ENCODE data around the gene DPEP3.

Gene DPEP3

GRCh38 chr16:67979955-67980678, at the start of gene DPEP3:
TSS of gene DPEP3 (minus strand) at chr16:67980499. CDS start at chr16:67980380, 119 bp downstream.
- CTCF ChIA-PET, result interaction anchor here (1.0 to 7.4 kb wide), 2 partner anchors 13 to 28 kb away, joined by 3 to 51 read pairs; no protein-coding TSS in a partner anchor
- POLR2A ChIA-PET, result no interaction called here
- H3K4me3 ChIP-seq (ENCODE audit: low read depth, low read length), result no peak within 1 kb of the TSS
- peak; percentile 19 for TF ChIP-seq CTCF (IDR thresholded peaks at IDR 0.05; ENCODE audit: insufficient read depth, low read length, missing control alignments)
- DNase-seq (ENCODE audit: low read depth, low spot score), result no peak

- no peak overlapping the region for H3K4me3 ChIP-seq (ENCODE audit: low read depth, low read length)
- CTCF ChIA-PET, result interaction anchor here (1.1 to 6.2 kb wide), 4 partner anchors 9 to 35 kb away, joined by 3 to 43 read pairs (median 4); no protein-coding TSS in a partner anchor
- POLR2A ChIA-PET, result interaction anchor here (0.7 to 1.0 kb wide), 2 partner anchors 182 to 1746 kb away, joined by 3 read pairs; no protein-coding TSS in a partner anchor
- TF ChIP-seq CTCF (IDR thresholded peaks at IDR 0.05; ENCODE audit: insufficient read depth, low read length, missing control alignments), result no peak
- no peak for DNase-seq (ENCODE audit: low read depth, low spot score)
Observed at GRCh38 chr16:68028996-68029395, 48.7 kb upstream of the DPEP3 start.

GRCh38 chr16:68022728-68023537, 42.6 kb upstream of the DPEP3 start, which contains the start of the genes DDX28 and DUS2:
TSS of gene DDX28 (minus strand) at chr16:68023232. CDS start at chr16:68023202, 30 bp downstream.
TSS of gene DUS2 (plus strand) at chr16:68023284. CDS start at chr16:68038024, 14,740 bp downstream.
- CTCF ChIA-PET, result interaction anchor here (0.7 to 3.3 kb wide), 8 partner anchors 9 to 207 kb away, joined by 3 to 25 read pairs (median 3); no protein-coding TSS in a partner anchor
- POLR2A ChIA-PET, result interaction anchor here (0.5 to 1.6 kb wide), 4 partner anchors 8 to 208 kb away, joined by 3 to 5 read pairs (median 3); no protein-coding TSS in a partner anchor

GRCh38 chr16:68022278-68022727, 42.0 kb upstream of the DPEP3 start:
- TF ChIP-seq CTCF (IDR thresholded peaks at IDR 0.05; ENCODE audit: insufficient read depth, low read length, missing control alignments), result no peak
- peak overlapping the region; percentile 99 for H3K4me3 ChIP-seq (ENCODE audit: low read depth, low read length)
- ChIA-PET POLR2A (interaction anchor here (1.6 kb wide), 1 partner anchor 43 kb away, joined by 5 read pairs; no protein-coding TSS in a partner anchor), CTCF (interaction anchor here (0.8 to 3.3 kb wide), 6 partner anchors 12 to 207 kb away, joined by 3 to 25 read pairs (median 4); no protein-coding TSS in a partner anchor)
- no peak for DNase-seq (ENCODE audit: low read depth, low spot score)

More at GRCh38 chr16:68022728-68023537, 42.6 kb upstream of the DPEP3 start, which contains the start of the genes DDX28 and DUS2:
- peak within 1 kb of the TSS; percentile 99 for H3K4me3 ChIP-seq (ENCODE audit: low read depth, low read length)
- TF ChIP-seq CTCF (IDR thresholded peaks at IDR 0.05; ENCODE audit: insufficient read depth, low read length, missing control alignments), result no peak
- DNase-seq (ENCODE audit: low read depth, low spot score), result peak; percentile 38

GRCh38 chr16:68021490-68021889, 41.2 kb upstream of the DPEP3 start:
- H3K4me3 ChIP-seq (ENCODE audit: low read depth, low read length), result peak overlapping the region; percentile 99; the same call in 1 of the 2 replicates
- TF ChIP-seq CTCF (IDR thresholded peaks at IDR 0.05; ENCODE audit: insufficient read depth, low read length, missing control alignments), result no peak
- ChIA-PET POLR2A (no interaction called here), CTCF (interaction anchor here (0.6 to 3.3 kb wide), 5 partner anchors 10 to 214 kb away, joined by 3 to 25 read pairs (median 3); no protein-coding TSS in a partner anchor)
- no peak for DNase-seq (ENCODE audit: low read depth, low spot score)
